GM21619 (cell line): ENCODE measurements around the gene KCTD16.

Source experiments
- ATAC-seq: cut with Tn5 transposase; IDR thresholded peaks from one replicate; pipeline ENCODE4 v1.9.1; 2021; ENCODE audit not compliant: unreplicated experiment

KCTD16 gene

GRCh38 chr5:144206141-144206540 is 35.5 kb downstream of the KCTD16 start:
- no peak for ATAC-seq

DNA sequence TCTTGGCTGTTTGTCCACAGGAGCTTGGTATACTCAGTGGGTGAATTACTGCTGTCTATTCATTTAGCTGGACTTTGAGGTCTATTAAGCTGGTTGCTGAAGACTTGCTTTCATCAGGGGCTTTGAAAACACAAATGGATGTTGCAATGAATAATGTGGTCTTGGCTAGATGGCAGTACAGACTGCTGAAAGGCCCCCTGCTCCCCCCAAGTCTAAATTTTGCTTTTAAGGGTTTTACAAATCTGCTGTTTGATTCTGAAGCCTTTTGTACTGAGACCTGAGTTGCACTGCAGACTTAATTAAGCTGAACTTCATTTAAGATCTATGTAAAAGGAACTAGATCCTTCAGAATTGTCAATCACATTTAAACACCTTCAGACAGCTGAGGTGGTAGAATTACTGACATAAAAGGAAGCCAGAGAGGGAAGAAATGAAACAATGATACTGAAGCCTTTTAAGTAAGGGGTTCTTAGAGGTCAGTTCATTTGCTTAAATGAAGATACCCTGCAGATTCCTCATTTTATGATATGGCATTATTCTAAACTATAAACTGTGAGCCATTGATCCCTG is 37.3 kb downstream of the KCTD16 start:
- ATAC-seq = no peak

DNA sequence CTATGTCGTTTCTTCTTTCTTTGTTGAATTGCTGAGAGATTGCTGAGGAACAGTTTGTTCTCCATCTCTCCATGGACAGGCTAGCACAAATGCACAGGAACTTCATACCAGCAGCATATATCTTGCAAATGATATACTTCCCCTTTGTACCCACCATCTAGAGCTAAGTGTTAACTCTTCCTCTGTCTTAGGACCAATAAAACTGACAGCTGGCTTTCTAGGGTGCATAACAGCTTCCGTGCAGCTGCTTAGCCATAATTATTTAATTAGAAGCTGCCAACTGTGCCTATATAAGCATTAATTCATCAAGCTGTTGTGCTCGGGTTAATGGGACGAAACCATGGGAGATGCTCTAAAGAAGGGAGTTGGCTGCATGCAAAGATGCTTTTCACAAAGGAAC is 38.7 kb downstream of the KCTD16 start:
- ATAC-seq = no peak

- no peak for ATAC-seq
These were observed 40.0 kb downstream of the KCTD16 start for GRCh38 chr5:144210655-144211054.

DNA sequence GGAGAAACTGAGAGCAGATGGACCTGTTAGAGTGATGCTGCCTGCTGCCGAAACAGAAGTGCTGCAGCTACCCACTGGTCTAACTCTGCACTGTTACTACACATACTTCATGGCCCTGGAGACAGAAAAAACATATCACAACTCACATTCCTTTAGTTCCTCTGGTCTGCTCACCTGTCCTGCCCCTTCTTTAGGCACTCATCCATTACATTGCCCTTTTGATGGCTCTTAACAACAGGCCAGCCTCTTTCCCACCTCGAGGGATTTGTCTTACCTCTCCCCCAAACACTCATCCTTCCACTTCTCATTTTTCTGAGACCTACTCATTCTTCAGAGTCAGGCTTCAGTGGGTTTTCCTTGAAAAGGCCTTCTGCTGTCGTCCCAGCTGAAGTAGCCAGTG is 49.2 kb downstream of the KCTD16 start:
- no peak for ATAC-seq

DNA sequence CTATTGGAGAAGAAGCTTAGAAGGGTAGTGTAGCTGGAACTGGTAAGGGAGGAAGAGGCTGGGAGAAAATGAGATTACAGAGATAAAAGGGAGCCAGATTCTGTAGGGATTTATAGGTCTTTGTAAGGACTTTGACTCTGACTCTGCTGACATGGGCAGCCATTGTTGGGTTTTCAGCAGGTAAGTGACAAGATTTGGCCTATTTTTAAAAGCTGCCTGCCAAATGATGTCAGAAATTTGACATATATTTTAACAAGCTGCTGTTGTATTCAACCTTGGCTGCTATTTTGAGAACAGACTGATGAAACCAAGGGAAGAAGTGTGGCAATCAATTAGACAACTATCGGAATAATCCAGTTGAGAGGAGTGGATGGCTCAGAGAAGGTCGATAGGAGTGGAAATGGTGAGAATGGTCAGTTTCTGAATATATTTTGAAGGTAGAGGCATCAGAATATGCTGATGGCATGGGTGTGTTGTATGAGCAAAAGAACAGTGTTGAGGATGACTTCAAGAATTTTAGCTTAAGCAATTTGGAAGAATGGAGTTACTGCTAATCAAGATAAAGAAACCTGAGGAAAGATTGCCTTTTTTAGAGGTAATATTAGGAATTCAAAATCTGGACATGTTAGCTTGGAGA is 56.8 kb downstream of the KCTD16 start:
- no peak for ATAC-seq

- ATAC-seq = no peak
These were observed 60.1 kb downstream of the KCTD16 start for GRCh38 chr5:144230806-144231205.

DNA sequence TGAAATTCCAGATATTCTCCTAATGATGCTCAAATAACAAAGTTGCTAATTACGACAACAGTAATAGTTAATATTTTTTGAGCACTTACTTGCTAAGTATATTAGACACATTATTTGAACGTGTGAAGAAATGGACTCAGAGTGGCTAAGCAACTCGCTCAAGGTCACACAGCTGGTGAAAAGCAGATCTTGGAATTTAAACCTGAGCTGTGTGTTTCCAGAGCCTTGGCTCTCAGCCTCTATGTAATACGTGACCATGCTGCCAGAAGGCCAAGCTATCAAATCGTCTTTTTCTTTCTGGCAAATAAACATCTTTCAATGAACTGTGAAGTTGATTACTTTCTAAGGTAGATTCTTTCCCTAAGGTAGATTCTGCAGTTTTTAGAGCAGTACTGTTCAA is 61.6 kb downstream of the KCTD16 start:
- no peak for ATAC-seq

- ATAC-seq = no peak
These were observed 65.8 kb downstream of the KCTD16 start for GRCh38 chr5:144236499-144236898.

GRCh38 chr5:144237851-144238250 is 67.2 kb downstream of the KCTD16 start:
- no peak for ATAC-seq

DNA sequence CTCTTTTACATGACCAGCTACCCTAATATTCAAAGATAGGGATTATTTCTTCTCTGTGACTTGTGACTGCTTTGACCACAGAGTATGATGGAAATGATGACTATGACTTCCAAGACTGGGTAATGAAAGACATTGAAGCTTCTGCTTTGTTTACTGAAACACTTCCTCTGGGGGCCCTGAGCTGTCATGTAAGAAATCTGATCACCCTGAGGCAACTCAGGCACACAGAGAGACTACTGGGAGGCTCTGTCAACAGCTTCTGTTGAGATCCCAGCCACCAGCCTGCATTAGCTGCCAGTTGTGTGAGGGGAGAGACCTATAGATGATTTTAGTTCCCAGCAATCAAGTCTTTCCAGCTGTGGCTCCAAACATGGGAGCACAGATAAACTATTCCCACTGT is 76.5 kb downstream of the KCTD16 start:
- no peak for ATAC-seq

DNA sequence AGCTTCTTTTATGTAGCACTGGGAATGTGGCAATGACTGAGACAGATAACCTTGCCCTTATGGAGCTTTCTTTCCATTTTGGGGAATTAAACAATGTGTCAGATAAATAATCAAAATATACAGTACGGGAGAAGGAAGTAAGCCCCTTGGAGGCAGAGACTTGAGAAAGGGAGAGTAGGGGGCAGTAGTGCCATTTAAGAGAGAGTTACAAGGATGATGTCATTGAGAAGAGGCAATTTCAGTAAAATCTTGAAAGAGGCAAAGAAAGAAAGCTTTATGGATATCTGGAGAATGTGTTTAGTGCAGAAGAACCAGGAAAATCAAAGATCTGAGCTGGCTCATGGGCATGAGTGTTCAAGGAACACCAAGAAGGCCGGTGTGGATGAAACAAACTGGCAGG is 77.3 kb downstream of the KCTD16 start:
- no peak for ATAC-seq

GRCh38 chr5:144249755-144250464 is 79.2 kb downstream of the KCTD16 start:
- ATAC-seq = no peak

DNA sequence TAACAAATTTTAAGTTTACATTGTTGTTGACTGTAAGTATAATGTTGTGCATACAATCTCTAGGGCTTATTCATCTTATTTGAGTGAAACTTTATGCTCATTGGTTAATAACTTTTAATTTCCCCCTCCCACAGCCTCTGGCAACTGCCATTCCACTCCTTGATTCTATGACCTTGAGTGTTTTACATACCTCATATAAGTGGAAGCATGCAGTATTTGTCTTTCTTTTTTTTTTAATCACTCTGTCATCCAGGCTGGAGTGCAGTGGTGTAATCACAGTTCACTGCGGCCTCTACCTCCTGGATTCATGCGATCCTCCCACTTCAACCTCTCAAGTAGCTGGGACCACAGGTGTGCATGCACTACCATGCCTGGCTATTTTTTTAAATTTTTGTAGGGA is 83.9 kb downstream of the KCTD16 start:
- ATAC-seq = no peak

DNA sequence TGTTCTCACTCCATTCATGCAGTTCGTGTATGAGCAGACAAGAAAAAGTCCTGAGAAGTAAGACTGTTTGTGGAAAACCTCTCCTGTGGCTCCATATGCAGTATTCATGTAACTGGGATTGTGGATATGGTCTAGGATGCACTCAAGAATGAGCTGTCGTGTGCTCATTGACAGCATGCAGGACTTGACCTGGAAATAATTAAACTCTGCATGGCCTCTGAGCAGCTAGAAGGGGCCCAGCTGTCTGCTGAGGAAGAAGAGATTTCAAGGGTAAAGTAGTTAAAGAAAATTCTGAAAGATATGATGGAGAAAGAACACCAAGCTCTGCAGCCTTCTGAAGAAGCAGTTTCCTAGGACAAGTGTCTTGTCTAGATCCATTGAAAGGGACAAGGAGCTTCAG is 89.4 kb downstream of the KCTD16 start:
- no peak for ATAC-seq

DNA sequence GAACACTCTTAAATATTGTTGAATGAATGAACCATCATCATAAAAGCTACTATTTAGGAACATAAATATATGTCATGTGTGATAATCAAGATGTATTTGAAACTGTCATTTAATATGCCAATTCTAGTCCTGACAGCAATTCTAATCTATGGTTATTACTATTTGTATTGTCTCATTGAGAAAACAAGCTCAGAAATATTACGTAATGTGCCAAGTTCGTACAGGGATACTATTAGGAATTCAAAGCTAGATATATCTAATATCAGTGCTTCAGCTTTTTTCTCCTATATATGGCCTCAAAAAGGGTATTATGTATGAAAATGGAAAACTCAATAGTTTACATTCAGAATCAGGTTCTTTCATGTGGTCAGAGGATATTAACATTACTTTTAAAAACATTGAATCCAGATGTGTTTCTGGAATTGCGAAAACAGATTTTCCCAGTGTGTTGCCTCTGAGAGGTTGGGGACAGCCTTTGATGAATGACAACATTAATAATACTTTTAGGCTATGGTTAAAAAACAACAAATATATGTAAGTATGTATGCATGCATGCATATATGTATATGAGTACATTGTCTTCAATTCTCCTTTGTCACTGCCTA is 95.1 kb downstream of the KCTD16 start:
- ATAC-seq = no peak

- ATAC-seq = no peak
These were observed 97.4 kb downstream of the KCTD16 start for GRCh38 chr5:144267961-144268513.

DNA sequence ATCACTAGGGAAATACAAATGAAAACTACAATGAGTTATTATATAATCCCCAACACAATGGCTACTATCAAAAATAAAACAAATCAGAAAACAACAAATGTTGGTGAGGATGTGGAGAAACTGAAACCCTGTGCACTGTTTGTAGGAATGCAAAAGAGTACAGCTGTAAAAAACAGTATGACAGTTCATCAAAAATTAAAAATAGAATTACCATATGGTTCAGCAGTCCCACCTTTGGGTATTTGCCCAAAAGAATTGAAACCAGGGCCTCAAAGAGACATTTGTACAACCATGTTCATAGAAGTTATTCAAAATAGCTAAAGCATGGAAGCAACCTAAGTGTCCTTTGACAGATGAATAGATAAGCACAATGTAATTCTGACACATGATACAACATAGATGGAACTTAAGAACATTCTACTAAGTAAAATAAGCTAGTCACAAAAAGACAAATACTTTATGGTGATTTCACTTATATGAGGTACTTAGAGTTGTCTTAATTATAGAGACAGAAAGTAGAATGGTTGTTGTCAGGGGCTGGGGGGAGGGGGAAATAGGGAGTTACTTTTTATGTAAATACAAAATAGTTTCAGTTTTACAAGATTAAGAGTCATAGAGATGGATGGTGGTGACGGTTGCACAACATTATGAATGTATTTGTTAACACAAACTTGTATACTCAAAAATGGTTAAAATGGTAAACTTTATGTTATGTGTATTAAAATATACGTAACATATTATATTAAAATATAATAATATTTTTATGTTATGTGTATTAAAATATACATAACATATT is 102.8 kb downstream of the KCTD16 start:
- no peak for ATAC-seq

GRCh38 chr5:144275329-144275728 is 104.7 kb downstream of the KCTD16 start:
- ATAC-seq = no peak

DNA sequence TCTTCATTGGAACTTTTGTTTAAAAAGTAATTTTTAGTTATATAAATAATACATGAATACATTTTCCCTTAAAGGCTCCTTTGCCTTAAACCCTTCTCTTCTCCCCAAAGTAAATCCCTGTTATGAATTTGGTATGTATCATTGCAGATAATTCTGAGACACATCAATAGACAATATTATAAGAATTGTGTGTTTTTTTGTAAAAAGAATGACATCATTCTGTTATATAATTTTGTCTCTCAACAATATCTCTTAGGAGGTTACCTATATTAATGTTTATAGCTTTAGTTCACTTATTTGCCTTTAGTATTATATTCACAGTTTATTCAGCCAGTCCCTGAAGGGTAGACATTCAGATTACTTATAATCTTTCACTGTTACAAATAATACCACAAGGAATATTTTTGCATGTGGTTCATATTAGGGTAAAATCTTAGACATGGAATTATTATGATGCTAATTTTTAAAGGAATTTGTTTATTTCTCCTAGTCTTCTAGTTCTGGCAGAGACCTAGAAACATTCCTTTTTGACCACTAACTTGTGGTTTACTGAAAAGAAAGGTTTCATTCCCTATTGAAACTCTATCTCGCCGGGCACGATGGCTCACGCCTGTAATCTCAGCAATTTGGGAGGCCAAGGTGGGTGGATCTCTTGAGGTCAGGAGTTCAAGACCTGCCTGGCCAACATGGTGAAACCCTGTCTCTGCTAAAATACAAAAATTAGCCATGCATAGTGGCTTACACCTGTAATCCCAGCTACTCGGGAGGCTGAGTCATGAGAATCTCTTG is 105.6 kb downstream of the KCTD16 start:
- ATAC-seq = no peak
